GM12878 (cell line): ENCODE results near the gene RPS6KA5. TPM values are rescaled to one million over a fixed set of nuclear protein-coding genes. Genes with fewer than 3 reads are reported as not detected.

Source experiments
- ATAC-seq: fragments of 200-7000 bp; cut with Tn5 transposase; 3 replicates; pipeline ENCODE4 v1.9.1; 2020; ENCODE audit warnings: mild to moderate bottlenecking, moderate library complexity
- BruUV-seq: library from RNA; stranded (reverse); fragments of 400-500 nt; replicated peaks from 2 replicates; lab custom pipeline; 2021; lab: Mats Ljungman, UMichigan
- CTCF ChIA-PET: fragments of 300-600 bp; sonication (Branson Sonifier 250); formaldehyde crosslinking; extraction: SDS; loops from one replicate; lab custom pipeline; 2021; ENCODE audit warnings: inconsistent platforms; lab: Yijun Ruan, JAX
- POLR2A ChIA-PET: fragments of 350-600 bp; formaldehyde crosslinking; extraction: SDS; loops from one replicate; lab custom pipeline; 2021; ENCODE audit warnings: inconsistent platforms; lab: Charles Lee
- RAD21 ChIA-PET: fragments of 300-600 bp; sonication (Branson Sonifier 250); formaldehyde crosslinking; loops from one replicate; lab custom pipeline; 2023; ENCODE audit warnings: antibody characterized with exemption; ENCODE audit not compliant: unreplicated experiment; lab: Charles Lee
- SMC1A ChIA-PET: fragments of 300-600 bp; sonication (Branson Sonifier 250); formaldehyde crosslinking; loops from one replicate; lab custom pipeline; 2023; ENCODE audit not compliant: unreplicated experiment, uncharacterized antibody; lab: Charles Lee
- DNase-seq: peaks from one replicate; pipeline ENCODE4 v3.0.0-alpha.2; 2011; ENCODE audit warnings: low read depth, low spot score
- FAIRE-seq: peaks from 3 replicates; lab custom pipeline; 2011; peaks lifted over from hg19 to GRCh38; lab: Jason Lieb, UNC
- H2AFZ ChIP-seq: 2 replicates; pipeline ENCODE4 v1.6.0; 2011; ENCODE audit warnings: low read depth, low read length, control low read depth; ENCODE audit not compliant: control insufficient read depth
- H3K27ac ChIP-seq: 2 replicates; pipeline ENCODE4 v1.5.1; 2011; ENCODE audit warnings: control low read depth; ENCODE audit not compliant: control insufficient read depth, insufficient read depth
- H3K27me3 ChIP-seq, 2 experiments: replicated peaks in 1 of 2; 2 replicates each; pipeline versions ENCODE4 v1.6.0 to v1.6.1; 2011; ENCODE audit warnings: low read length in 1 of 2; ENCODE audit not compliant: control insufficient read depth in 2 of 2, insufficient read depth in 2 of 2
- H3K36me3 ChIP-seq, 2 experiments: 2 replicates each; pipeline ENCODE4 v1.5.1; 2011; ENCODE audit warnings: low read length in 1 of 2; ENCODE audit not compliant: control insufficient read depth in 2 of 2, insufficient read depth in 2 of 2
- H3K4me1 ChIP-seq: 2 replicates; pipeline ENCODE4 v1.6.1; 2011; ENCODE audit warnings: mild to moderate bottlenecking, low read length, moderate library complexity, mixed read lengths; ENCODE audit not compliant: control insufficient read depth, insufficient read depth
- H3K4me2 ChIP-seq: 2 replicates; pipeline ENCODE4 v1.6.0; 2011; ENCODE audit warnings: control low read depth; ENCODE audit not compliant: control insufficient read depth, insufficient read depth
- H3K4me3 ChIP-seq: fragments of 200-600 bp; sonication (generic); 2 replicates; pipeline ENCODE4 v1.5.1; 2016
- H3K79me2 ChIP-seq: 2 replicates; pipeline ENCODE4 v1.6.0; 2011; ENCODE audit warnings: low read length; ENCODE audit not compliant: control insufficient read depth, insufficient read depth
- H3K9ac ChIP-seq: 2 replicates; pipeline ENCODE4 v1.8.0; 2011; ENCODE audit warnings: low read length, control low read depth, mixed read lengths; ENCODE audit not compliant: control insufficient read depth, insufficient read depth
- H3K9me3 ChIP-seq: replicated peaks from 3 replicates; pipeline ENCODE4 v1.5.1; 2011; ENCODE audit warnings: mild to moderate bottlenecking, low read length; ENCODE audit not compliant: control insufficient read depth, insufficient read depth
- H4K20me1 ChIP-seq: 2 replicates; pipeline ENCODE4 v1.6.0; 2011; ENCODE audit not compliant: control insufficient read depth, insufficient read depth
- EGR1 ChIP-seq, 2 experiments: IDR thresholded peaks; 1 replicate in 1 of 2; 2 replicates in 1 of 2; pipeline ENCODE4 v1.6.1; 2011 to 2012; ENCODE audit warnings: low read depth in 2 of 2, low read length in 2 of 2, borderline replicate concordance in 1 of 2, mild to moderate bottlenecking in 1 of 2, moderate library complexity in 1 of 2
- LARP7 ChIP-seq: fragments of 450-650 bp; IDR thresholded peaks from 2 replicates; pipeline ENCODE4 v1.6.1; 2017; ENCODE audit warnings: mild to moderate bottlenecking
- SUZ12 ChIP-seq: fragments of 200-600 bp; sonication (generic); IDR thresholded peaks from one replicate; pipeline ENCODE4 v1.6.1; 2018; ENCODE audit warnings: antibody characterized with exemption, mild to moderate bottlenecking; ENCODE audit not compliant: unreplicated experiment
- ZNF24 ChIP-seq: fragments of 450-650 bp; IDR thresholded peaks from 2 replicates; pipeline ENCODE4 v1.6.1; 2017; ENCODE audit warnings: antibody characterized with exemption, mild to moderate bottlenecking
- WGBS: methylation state at CpG from one replicate; pipeline ENCODE4 v1.1.6; 2016; ENCODE audit warnings: low lambda C conversion rate; ENCODE audit not compliant: insufficient replicate concordance, insufficient coverage; ENCODE audit errors: missing lambda C conversion rate; 5-methylcytosine and 5-hydroxymethylcytosine counted together
- in situ Hi-C: fragments of 300-500 bp; cut with MboI; formaldehyde crosslinking; loops from 9 replicates; pipeline ENCODE4 v1.14.3; 2018; ENCODE audit warnings: mixed read lengths
- intact Hi-C: fragments of 100-400 bp; cut with micrococcal nuclease; formaldehyde crosslinking; loops from one replicate; pipeline ENCODE4 v1.14.2; 2022; ENCODE audit not compliant: unreplicated experiment
- polyA plus RNA-seq, 11 experiments: library from polyadenylated mRNA; depleted of rRNA in 4 of 11; unstranded in 6 of 11; stranded (reverse) in 5 of 11; fragments of >200 nt; fragmentation: Nextera tagmentation in 4 of 11; fragmentation: Illumina TruSeq in 1 of 11; extraction: Ambion mirVana in 4 of 11; extraction: Trizol in 1 of 11; gene quantifications; 1 replicate in 1 of 11; 2 replicates in 10 of 11; pipeline versions ENCODE4 v1.2.1 to v1.2.3, GENCODE V29; 2011 to 2016; ENCODE audit warnings: inconsistent platforms in 2 of 11, missing spikeins in 2 of 11, low read depth in 1 of 11
- total RNA-seq, 4 experiments: library from RNA; depleted of rRNA in 3 of 4; stranded (reverse); fragments of >200 nt in 3 of 4; fragmentation: Illumina TruSeq in 1 of 4; extraction: Trizol in 1 of 4; gene quantifications; 2 replicates each; pipeline versions ENCODE4 v1.2.1 to v1.2.3, GENCODE V29; 2013 to 2021
- TF ChIP-seq, protein P1 (sequence below): fragments of 450-650 bp; IDR thresholded peaks from 2 replicates; pipeline ENCODE4 v1.6.1; 2017; ENCODE audit warnings: mild to moderate bottlenecking, moderate library complexity

The RPS6KA5 gene
- total and polyA plus RNA-seq, 10 of the 15 experiments (the other 5 are each of a cell fraction or from before 2014, with no cell fraction given): 1.4 to 7.0 (median 3.7) TPM

DNA sequence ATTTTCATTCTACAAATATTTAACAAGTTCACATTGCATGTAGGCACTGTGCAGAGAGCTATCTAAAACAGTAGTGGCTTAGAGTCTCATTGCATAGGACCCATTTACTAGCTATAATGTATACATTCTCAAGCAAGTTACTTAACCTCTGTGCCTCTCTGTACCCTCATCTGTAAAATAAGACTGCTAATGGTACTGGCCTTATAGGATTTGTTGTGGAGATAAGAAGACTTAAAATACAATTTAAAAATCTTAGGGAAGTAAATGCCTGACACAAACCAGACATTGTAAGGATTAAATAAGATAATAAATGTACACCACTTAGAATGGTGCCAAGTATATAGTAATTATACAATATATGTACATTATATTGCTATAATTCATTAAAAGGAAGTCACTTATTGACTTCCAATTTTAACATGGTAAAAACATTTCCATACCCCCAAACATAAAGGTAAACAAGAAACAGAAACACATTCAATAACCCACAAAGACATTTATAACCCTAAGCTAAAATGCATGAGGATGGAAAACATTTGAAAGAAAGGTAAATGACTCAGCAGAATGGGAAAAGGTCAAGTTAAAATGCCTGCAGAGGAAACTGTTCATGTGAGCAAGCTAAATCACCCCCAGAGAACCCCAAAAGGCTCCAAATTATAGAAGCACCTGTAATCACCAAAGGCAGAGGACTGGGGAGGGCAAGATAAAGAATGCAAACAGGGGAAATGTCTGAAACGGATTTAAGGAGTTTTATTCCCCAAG lies 30.8 kb downstream of the RPS6KA5 start:
- DNase-seq (no peak), ATAC-seq (peak; percentile 40; the same call in 2 of the 3 replicates), FAIRE-seq (no peak)
- Histone ChIP-seq H3K9ac (no peak overlapping the region), H3K4me1 (peaks cover 4% of the 10 kb centered on the region), H3K4me3 (no peak overlapping the region), H3K36me3 (no peaks in the 10 kb centered on the region), H3K79me2 (no peaks in the 10 kb centered on the region), H2AFZ (no peak overlapping the region), H4K20me1 (no peaks in the 10 kb centered on the region), H3K9me3 (no peaks in the 10 kb centered on the region), H3K27ac (no peak overlapping the region), H3K4me2 (no peak overlapping the region), H3K27me3 (no peaks in the 10 kb centered on the region)
- intact Hi-C loops: no loop called here
- in situ Hi-C loops: no loop called here
- POLR2A ChIA-PET: interaction anchor here (0.5 to 1.5 kb wide), 4 partner anchors 8 to 74 kb away, joined by 3 to 4 read pairs (median 3); no protein-coding TSS in a partner anchor
- RAD21 ChIA-PET: interaction anchor here (1.0 kb wide), 1 partner anchor 29 kb away, joined by 4 read pairs; no protein-coding TSS in a partner anchor
- TF ChIP-seq ZNF24 (no peak), SUZ12 (no peak)
- SMC1A ChIA-PET: interaction anchor here (0.8 to 4.2 kb wide), 7 partner anchors 10 to 122 kb away, joined by 3 to 14 read pairs (median 3); no protein-coding TSS in a partner anchor
- 0% methylated on average over 1 of the region's 1 CpG for WGBS
- CTCF ChIA-PET: interaction anchor here (0.6 to 2.4 kb wide), 4 partner anchors 16 to 130 kb away, joined by 3 to 7 read pairs (median 6); no protein-coding TSS in a partner anchor
- BruUV-seq: no TSS peak

DNA sequence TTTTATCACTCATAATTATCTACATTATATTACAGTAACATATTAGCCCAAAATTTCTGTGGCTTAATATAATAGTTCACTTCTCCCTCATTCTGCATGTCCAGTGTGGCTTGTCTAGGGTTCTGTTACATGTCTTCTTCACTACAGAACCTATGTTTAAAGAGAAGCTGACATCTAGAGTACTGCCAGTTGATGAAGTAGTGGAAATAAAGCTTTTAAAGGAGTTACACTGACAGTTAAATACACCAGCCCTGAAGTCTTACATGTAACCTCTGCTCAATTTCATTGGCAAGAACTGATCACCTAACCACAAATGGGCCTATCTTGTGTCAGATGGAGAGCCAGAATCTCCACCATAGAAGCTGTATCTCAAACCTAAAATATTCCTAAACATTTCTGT lies 32.9 kb downstream of the RPS6KA5 start:
- FAIRE-seq (no peak), DNase-seq (no peak), ATAC-seq (no peak)
- Histone ChIP-seq H3K9me3 (no peaks in the 10 kb centered on the region), H3K4me2 (no peak overlapping the region), H3K4me3 (no peak overlapping the region), H3K79me2 (no peaks in the 10 kb centered on the region), H4K20me1 (no peaks in the 10 kb centered on the region), H3K27me3 (no peaks in the 10 kb centered on the region), H3K4me1 (peaks cover 4% of the 10 kb centered on the region), H3K36me3 (no peaks in the 10 kb centered on the region), H3K9ac (no peak overlapping the region), H3K27ac (no peak overlapping the region), H2AFZ (no peak overlapping the region)
- SMC1A ChIA-PET: interaction anchor here (0.5 to 1.2 kb wide), 10 partner anchors 9 to 364 kb away, joined by 3 to 6 read pairs (median 4); no protein-coding TSS in a partner anchor
- TF ChIP-seq, protein P1, sequence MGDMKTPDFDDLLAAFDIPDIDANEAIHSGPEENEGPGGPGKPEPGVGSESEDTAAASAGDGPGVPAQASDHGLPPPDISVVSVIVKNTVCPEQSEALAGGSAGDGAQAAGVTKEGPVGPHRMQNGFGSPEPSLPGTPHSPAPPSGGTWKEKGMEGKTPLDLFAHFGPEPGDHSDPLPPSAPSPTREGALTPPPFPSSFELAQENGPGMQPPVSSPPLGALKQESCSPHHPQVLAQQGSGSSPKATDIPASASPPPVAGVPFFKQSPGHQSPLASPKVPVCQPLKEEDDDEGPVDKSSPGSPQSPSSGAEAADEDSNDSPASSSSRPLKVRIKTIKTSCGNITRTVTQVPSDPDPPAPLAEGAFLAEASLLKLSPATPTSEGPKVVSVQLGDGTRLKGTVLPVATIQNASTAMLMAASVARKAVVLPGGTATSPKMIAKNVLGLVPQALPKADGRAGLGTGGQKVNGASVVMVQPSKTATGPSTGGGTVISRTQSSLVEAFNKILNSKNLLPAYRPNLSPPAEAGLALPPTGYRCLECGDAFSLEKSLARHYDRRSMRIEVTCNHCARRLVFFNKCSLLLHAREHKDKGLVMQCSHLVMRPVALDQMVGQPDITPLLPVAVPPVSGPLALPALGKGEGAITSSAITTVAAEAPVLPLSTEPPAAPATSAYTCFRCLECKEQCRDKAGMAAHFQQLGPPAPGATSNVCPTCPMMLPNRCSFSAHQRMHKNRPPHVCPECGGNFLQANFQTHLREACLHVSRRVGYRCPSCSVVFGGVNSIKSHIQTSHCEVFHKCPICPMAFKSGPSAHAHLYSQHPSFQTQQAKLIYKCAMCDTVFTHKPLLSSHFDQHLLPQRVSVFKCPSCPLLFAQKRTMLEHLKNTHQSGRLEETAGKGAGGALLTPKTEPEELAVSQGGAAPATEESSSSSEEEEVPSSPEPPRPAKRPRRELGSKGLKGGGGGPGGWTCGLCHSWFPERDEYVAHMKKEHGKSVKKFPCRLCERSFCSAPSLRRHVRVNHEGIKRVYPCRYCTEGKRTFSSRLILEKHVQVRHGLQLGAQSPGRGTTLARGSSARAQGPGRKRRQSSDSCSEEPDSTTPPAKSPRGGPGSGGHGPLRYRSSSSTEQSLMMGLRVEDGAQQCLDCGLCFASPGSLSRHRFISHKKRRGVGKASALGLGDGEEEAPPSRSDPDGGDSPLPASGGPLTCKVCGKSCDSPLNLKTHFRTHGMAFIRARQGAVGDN: no peak
- TF ChIP-seq LARP7 (no peak), EGR1 (IDR thresholded peaks at IDR 0.05; ENCODE audit: borderline replicate concordance in 1 of 2, low read depth in 2 of 2, low read length in 2 of 2) (no peak)
- CTCF ChIA-PET: interaction anchor here (0.7 to 1.4 kb wide), 5 partner anchors 14 to 149 kb away, joined by 3 to 6 read pairs (median 4); no protein-coding TSS in a partner anchor
- RAD21 ChIA-PET: interaction anchor here (0.6 kb wide), 1 partner anchor 88 kb away, joined by 3 read pairs; no protein-coding TSS in a partner anchor
- intact Hi-C loops: no loop called here
- POLR2A ChIA-PET: interaction anchor here (0.5 to 1.6 kb wide), 4 partner anchors 17 to 86 kb away, joined by 3 to 5 read pairs (median 4); no protein-coding TSS in a partner anchor
- in situ Hi-C loops: no loop called here
- BruUV-seq: no TSS peak
